Activated naive CD8-positive, alpha-beta T cell treated with anti-CD3 and anti-CD28 coated beads, Interleukin-2, amount 50 U/mL, for 24 hours (primary cell): ENCODE data around the gene WNT11.

Source experiments
- ATAC-seq: fragments of 150-1000 bp; cut with Tn5 transposase; one replicate; pipeline ENCODE4 v1.10.0; 2021
- DNase-seq: peaks from one replicate; pipeline ENCODE4 v3.0.0; 2021
- H3K27ac Mint-ChIP-seq: one replicate; pipeline ENCODE4 v1.8.0; 2021; ENCODE audit warnings: mild to moderate bottlenecking, mixed read lengths
- H3K27me3 Mint-ChIP-seq: one replicate; pipeline ENCODE4 v1.8.0; 2021; ENCODE audit warnings: mixed read lengths
- H3K36me3 Mint-ChIP-seq: one replicate; pipeline ENCODE4 v1.8.0; 2021; ENCODE audit warnings: low read depth, mixed read lengths
- H3K4me1 Mint-ChIP-seq: one replicate; pipeline ENCODE4 v1.8.0; 2021; ENCODE audit warnings: mixed read lengths
- H3K4me3 Mint-ChIP-seq: one replicate; pipeline ENCODE4 v1.8.0; 2021; ENCODE audit warnings: mild to moderate bottlenecking, moderate library complexity, mixed read lengths
- H3K9me3 Mint-ChIP-seq: one replicate; pipeline ENCODE4 v1.8.0; 2021; ENCODE audit warnings: mixed read lengths

WNT11 gene

DNA sequence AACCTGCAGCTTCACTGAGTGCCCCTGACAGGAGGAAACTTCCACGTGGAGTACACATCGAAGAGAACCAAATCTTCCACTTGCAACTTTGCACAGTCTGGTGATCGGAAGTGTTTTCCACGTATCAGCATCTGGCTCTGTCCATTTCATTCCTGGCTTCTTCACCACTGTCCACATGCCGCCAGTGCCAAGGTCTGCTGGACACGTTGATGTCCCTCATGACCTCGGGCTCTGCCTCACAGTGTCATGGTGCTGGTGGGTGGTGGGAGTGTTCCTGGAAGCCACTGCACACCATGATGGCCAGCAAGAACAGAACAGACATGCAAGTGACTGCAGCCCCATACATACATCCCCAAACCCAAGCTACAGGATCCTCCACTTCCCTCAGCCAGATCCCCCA is 48.4 kb downstream of the WNT11 start:
- no peak for ATAC-seq
- no peaks in the 10 kb centered on the region for H3K9me3 Mint-ChIP-seq

DNA sequence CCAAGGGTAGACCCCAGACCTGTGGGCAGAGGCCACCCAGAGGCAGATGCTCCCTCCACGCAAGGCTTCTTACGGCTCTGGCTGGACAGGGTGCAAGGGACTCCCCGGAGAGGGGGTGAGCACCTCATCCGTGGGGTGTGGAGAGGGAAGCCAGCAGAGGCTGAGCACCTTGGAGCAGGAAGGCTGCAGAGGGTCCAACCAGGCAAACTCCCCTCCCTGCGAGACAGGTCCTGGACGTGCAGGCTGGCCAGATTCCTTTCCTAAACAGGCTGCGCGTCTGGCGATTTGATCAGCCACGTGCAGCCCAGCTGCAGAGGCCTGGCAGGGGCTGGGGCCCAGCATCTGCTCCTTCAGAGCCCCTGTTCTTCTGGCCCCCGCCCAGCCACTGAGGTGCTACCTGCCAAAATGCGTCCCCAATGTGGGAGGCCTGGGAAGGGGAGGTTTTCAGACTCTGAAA is 49.3 kb downstream of the WNT11 start:
- Mint-ChIP-seq H3K4me3 (no peak overlapping the region), H3K27me3 (peaks cover 13% of the 10 kb centered on the region), H3K4me1 (peaks cover 17% of the 10 kb centered on the region), H3K9me3 (no peaks in the 10 kb centered on the region), H3K36me3 (no peaks in the 10 kb centered on the region), H3K27ac (no peak overlapping the region)
- ATAC-seq (no peak), DNase-seq (no peak)

More for the DNA sequence above, 48.4 kb downstream of the WNT11 start:
- Mint-ChIP-seq H3K4me3 (no peak overlapping the region), H3K27me3 (peaks cover 5% of the 10 kb centered on the region), H3K4me1 (peaks cover 8% of the 10 kb centered on the region), H3K36me3 (no peaks in the 10 kb centered on the region), H3K27ac (no peak overlapping the region)
- DNase-seq, result no peak

- H3K4me1 Mint-ChIP-seq, result peaks cover 24% of the 10 kb centered on the region
- ATAC-seq (no peak), DNase-seq (no peak)
- H3K36me3 Mint-ChIP-seq, result no peaks in the 10 kb centered on the region
- H3K4me3 Mint-ChIP-seq, result no peak overlapping the region
- H3K9me3 Mint-ChIP-seq, result no peaks in the 10 kb centered on the region
- H3K27ac Mint-ChIP-seq, result no peak overlapping the region
- peaks cover 15% of the 10 kb centered on the region for H3K27me3 Mint-ChIP-seq
Observed at GRCh38 chr11:76155500-76156227, 50.6 kb downstream of the WNT11 start.

- Mint-ChIP-seq H3K27ac (peak overlapping the region; percentile 45), H3K27me3 (peaks cover 13% of the 10 kb centered on the region), H3K4me3 (peak overlapping the region; percentile 66), H3K9me3 (no peaks in the 10 kb centered on the region), H3K4me1 (peaks cover 24% of the 10 kb centered on the region), H3K36me3 (no peaks in the 10 kb centered on the region)
- ATAC-seq (no peak), DNase-seq (no peak)
Observed at GRCh38 chr11:76153571-76153923, 52.8 kb downstream of the WNT11 start.

- Mint-ChIP-seq H3K4me3 (peak overlapping the region; percentile 66), H3K27me3 (peaks cover 13% of the 10 kb centered on the region), H3K4me1 (peaks cover 24% of the 10 kb centered on the region), H3K9me3 (no peaks in the 10 kb centered on the region), H3K36me3 (no peaks in the 10 kb centered on the region), H3K27ac (peak overlapping the region; percentile 49)
- ATAC-seq (no peak), DNase-seq (no peak)
Observed at GRCh38 chr11:76152741-76153570, 53.3 kb downstream of the WNT11 start.

DNA sequence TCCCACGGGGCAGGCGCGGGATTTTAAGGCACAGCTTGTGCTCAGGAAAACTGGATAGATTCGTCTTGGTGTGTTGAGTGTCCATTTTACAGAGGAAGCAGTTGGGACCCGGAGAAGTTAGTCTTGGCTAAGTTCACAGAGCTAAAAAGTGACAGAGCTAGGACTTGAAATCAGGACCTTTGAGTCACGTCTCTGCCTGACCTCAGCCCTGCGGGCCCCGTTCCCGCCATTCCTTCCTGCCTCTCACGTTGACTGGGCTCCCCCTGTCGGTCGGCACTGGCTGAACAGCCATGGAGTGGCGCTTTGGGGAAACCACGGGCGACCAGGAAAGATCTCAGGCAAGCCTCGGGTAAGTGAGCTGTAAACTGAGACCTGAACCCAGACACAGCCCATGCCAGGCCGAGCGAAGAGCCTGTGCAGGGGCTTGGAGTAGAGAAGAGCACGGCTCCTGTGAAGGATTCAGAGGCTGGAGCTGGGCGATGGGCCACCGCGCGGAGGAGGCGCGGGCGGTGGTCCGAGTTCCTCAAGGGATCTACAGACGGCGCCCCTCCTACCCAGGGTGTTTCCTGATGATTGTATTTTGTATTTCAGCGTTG is 54.1 kb downstream of the WNT11 start:
- peak; percentile 92 for DNase-seq
- Mint-ChIP-seq H3K27ac (peak overlapping the region; percentile 49), H3K4me3 (peak overlapping the region; percentile 66), H3K9me3 (no peaks in the 10 kb centered on the region), H3K36me3 (no peaks in the 10 kb centered on the region), H3K27me3 (peaks cover 13% of the 10 kb centered on the region), H3K4me1 (peaks cover 24% of the 10 kb centered on the region)
- ATAC-seq, result peak; percentile 91

- Mint-ChIP-seq H3K36me3 (no peaks in the 10 kb centered on the region), H3K4me1 (peaks cover 24% of the 10 kb centered on the region), H3K4me3 (peak overlapping the region; percentile 66), H3K27ac (peak overlapping the region; percentile 49), H3K27me3 (peaks cover 13% of the 10 kb centered on the region), H3K9me3 (no peaks in the 10 kb centered on the region)
- no peak for DNase-seq
- ATAC-seq, result peak; percentile 5
Observed at GRCh38 chr11:76151556-76152085, 54.7 kb downstream of the WNT11 start.

DNA sequence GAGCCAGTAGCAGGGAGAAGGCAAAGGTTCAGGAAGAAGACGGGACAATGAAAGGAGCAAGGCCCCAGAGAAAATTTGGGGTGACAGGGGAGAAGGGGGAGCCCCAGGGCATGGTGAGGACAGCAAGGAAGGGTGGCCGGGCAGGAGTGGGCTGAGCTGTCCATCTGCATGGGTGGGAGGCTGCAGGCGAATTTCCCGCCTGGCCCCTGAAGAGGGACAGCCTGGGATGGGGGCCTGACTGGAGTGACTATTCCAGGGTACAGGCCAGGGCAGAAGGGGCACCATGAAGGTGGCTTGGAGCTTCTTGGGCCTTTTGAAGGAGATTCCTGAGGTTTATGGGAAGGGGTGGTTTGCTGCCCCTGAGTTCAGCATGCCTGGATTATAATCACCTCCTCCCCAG is 56.2 kb downstream of the WNT11 start:
- DNase-seq (no peak), ATAC-seq (no peak)
- H3K4me3 Mint-ChIP-seq, result no peak overlapping the region
- H3K4me1 Mint-ChIP-seq, result peaks cover 24% of the 10 kb centered on the region
- no peaks in the 10 kb centered on the region for H3K36me3 Mint-ChIP-seq
- H3K27ac Mint-ChIP-seq, result no peak overlapping the region
- H3K27me3 Mint-ChIP-seq, result peaks cover 13% of the 10 kb centered on the region
- H3K9me3 Mint-ChIP-seq, result no peaks in the 10 kb centered on the region

GRCh38 chr11:76149713-76150112 is 56.6 kb downstream of the WNT11 start:
- ATAC-seq (no peak), DNase-seq (no peak)
- H3K27me3 Mint-ChIP-seq, result peaks cover 13% of the 10 kb centered on the region
- H3K36me3 Mint-ChIP-seq, result no peaks in the 10 kb centered on the region
- no peak overlapping the region for H3K4me3 Mint-ChIP-seq
- H3K9me3 Mint-ChIP-seq, result no peaks in the 10 kb centered on the region
- peaks cover 24% of the 10 kb centered on the region for H3K4me1 Mint-ChIP-seq
- H3K27ac Mint-ChIP-seq, result no peak overlapping the region

DNA sequence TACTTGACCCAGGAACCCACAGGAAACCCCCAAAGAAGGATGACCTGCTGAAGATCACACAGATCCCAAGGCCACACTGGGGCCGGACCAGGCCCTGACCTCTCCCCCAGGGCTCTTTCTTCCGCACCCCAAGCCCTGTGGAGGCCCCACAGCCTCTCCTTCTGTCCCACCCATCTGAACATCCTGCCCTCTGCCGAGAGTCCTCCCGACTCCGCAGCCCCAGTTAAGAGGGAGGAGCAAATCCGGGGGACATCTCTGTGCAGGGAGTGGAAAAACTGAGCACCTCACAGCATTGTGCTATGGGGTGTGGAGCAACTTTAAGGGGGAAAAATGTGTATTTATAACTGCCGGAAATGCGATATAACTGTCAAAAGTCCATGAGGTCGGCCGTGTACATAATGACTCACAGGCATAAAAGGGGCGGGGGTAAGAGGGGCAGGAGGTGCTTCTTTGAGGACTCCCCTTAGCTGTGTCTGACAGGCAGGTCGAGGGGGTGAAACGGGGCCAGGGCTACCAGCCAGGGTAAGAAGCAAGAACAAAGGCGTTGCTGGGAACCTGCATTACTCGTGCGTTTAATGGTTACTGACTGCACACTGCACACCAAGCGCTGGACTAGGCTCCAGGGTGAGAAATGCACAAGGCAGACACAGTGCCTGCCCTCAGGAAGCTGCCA is 57.2 kb downstream of the WNT11 start:
- Mint-ChIP-seq H3K4me1 (peaks cover 24% of the 10 kb centered on the region), H3K36me3 (no peaks in the 10 kb centered on the region), H3K9me3 (no peaks in the 10 kb centered on the region), H3K27me3 (peaks cover 13% of the 10 kb centered on the region), H3K27ac (no peak overlapping the region), H3K4me3 (no peak overlapping the region)
- ATAC-seq (no peak), DNase-seq (no peak)

DNA sequence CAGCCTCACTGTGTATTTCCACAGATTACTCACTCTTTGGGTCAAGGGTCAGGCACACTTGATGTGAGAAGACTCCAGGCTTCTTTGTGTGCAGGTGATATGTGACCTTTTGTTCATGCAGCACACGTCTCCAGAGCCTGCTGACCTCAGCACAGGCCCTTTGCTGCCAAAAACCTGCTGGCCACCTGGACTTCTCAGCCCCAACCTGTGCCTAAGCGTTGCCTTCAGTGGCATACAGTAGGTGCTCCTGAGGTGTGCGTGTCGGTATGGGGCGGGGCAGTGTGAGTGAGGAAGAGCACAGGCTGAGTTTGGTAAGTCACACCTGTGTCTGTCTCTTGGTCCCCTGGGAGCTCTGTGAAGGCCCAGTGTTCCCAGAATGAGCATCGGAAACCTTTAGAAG is 58.1 kb downstream of the WNT11 start:
- no peak for ATAC-seq
- Mint-ChIP-seq H3K27ac (no peak overlapping the region), H3K4me3 (no peak overlapping the region), H3K4me1 (peaks cover 20% of the 10 kb centered on the region), H3K27me3 (peaks cover 10% of the 10 kb centered on the region), H3K9me3 (no peaks in the 10 kb centered on the region), H3K36me3 (no peaks in the 10 kb centered on the region)
- DNase-seq, result no peak

GRCh38 chr11:76147106-76147740 is 59.1 kb downstream of the WNT11 start:
- ATAC-seq (no peak), DNase-seq (no peak)
- Mint-ChIP-seq H3K9me3 (no peaks in the 10 kb centered on the region), H3K4me3 (no peak overlapping the region), H3K36me3 (no peaks in the 10 kb centered on the region), H3K4me1 (peaks cover 10% of the 10 kb centered on the region), H3K27ac (no peak overlapping the region), H3K27me3 (peaks cover 4% of the 10 kb centered on the region)

DNA sequence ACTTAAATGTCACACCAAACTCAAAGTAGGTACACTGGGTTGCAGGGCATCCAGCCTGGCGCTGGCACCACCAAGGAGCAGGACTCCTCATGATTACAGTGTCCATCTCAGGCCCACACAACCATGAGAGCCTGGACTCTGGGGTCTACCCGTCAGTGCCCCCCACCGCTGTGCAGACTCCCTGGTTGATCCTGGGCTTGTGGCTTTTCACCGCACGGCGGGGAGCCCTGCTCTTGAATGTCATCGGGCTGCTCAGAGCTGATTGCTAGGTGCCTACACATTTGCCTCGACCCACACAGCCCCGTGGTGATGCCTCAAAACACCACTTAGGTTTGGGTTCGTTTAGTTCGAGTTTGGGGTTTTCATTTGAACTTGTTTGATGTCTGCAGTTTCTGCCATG is 63.0 kb downstream of the WNT11 start:
- DNase-seq (no peak), ATAC-seq (no peak)
- no peak overlapping the region for H3K4me3 Mint-ChIP-seq
- no peaks in the 10 kb centered on the region for H3K9me3 Mint-ChIP-seq
- peaks cover 3% of the 10 kb centered on the region for H3K36me3 Mint-ChIP-seq
- H3K4me1 Mint-ChIP-seq, result no peaks in the 10 kb centered on the region
- no peaks in the 10 kb centered on the region for H3K27me3 Mint-ChIP-seq
- no peak overlapping the region for H3K27ac Mint-ChIP-seq
